NAMALWA (cell line): Measurements from ENCODE around the gene NR4A2.
A peak's percentile ranks its signal among the peaks of the same experiment; 100 is the strongest.

Source experiments
- DNase-seq: peaks from one replicate; pipeline ENCODE4 v3.0.0-alpha.2; 2015; ENCODE audit warnings: low spot score

The NR4A2 gene

DNA sequence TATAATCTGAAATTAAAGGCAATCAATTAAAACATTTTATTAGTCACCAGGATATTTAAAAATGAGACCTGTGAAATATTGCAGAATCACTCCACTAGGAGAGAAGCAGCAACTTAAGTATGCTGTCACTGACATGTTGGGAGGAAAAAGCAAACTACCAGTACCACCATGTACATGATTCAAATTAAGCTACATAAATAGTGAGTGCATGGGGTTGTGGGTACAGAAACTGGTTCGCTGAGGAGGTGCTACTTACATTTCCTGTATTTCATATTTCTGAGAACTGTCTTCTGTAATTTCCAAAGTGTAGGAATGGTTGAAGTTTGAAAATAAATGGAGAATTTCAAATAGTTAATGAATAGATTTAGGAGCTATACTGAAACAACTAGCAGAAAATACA lies 7.9 kb upstream of the NR4A2 start:
- no peak for DNase-seq

DNA sequence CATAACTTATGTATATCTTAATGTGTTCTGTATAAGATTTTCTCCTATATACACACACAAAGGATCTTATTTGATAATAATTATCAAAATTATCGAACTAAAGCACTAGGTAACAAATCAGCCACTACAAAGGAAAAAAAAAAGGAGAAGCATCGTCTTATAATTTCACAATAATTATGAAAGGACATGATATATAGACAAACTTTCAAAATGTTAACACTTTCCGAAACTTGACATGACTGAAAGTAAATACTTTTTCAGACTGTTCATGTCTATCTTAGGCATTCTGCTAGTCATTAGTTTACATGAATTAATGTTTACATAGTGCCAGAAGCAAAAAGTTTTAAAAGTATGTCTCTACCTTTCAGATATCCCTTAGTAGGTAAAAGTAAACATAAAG lies 7.3 kb upstream of the NR4A2 start:
- no peak for DNase-seq

DNA sequence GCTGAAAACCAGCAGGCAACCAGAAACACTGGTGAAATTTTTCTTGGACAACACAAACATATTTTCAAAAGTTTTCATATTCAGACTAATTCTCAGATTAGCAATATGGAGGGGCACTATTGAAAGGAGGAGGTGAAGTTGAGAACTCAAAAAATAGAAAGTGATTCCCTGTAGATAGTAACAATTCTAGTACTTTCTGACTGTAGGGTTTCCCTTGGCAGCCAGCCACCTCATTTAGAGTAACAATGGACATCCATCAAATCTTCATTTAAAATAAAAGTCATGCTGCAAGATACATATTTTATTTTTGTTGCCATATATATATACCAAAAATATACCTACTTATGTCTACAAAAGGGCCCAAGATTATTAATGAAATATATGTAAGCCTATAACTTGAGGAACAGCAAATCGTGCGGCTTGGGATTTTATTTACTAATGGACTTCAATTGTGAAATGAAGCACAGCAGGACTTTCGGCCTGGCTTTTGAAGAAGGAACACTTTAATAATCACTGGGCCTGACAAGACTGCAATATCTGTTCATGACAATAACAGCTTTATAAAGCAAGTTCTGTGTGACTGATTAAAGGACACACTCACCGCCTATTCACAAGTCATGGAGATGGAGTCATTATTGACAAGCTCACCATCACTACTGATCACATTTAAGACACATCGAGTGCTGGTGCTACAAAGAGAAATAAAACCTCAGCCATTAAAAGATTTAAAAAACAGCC lies 6.8 kb upstream of the NR4A2 start:
- DNase-seq = no peak

DNA sequence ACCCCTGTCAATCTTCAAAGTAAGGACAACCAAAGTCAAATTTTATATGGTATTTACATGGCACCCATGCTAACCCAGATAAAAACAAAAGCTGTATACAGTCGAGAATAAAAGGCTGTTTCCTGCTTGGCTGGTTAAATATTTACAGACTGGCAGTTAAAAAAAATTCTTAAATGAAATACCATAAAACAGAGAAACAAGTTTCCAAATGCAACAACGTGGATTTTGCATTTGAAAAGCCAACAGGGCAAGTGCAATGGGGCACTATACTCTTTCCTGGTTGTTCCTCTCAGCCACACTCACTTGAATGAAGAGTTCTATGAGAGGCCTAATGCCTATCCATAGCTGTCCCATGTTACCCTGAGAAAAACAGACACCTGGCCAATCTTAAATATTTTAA lies 6.1 kb upstream of the NR4A2 start:
- no peak for DNase-seq

DNA sequence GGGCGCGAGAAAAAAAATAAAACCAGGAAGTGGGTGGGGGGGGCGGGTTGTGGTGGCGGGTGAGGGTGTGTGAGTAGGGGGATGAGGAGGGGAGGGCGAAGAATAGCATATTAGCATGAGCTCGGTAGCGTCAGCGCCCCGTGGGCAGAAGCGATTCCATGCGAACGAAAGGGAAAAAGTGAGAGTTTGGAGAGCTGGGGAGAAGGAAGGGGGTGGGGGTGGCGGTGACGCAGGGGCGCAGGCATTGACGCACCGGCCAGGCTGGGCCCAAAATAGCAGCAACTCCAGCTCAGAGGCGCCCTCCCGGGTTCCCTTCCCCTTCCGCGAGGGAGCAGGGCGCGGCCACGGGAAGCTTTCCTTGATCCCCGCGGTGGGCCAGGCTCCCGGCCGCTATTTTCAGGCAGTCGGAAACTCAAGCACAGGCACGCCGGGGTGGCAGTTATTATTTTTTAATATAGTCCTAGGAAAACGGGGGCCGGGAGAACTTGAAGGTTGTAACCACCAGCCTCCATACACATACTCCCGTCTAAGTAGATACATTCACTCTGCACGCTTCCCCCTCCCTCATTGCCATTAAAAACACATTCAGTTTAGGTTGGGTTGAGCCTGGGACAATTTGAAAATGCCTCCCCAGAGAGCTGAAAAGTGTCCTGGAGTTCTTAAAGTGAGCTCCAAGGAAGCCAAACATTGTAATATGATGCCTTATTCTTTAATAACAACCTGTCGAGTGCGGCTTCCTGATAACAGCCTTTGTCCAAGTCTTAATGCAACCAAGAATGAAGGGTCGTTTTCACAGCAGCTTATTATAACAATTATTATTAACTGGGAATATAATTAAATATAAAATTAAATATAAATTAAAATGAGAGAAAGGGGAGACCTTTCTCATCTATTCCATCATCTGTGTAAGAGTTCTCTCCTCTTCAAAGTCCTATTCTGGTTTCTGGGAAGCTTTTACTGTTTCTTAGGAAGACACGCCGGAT lies 2.3 kb upstream of the NR4A2 start:
- DNase-seq = peak; percentile 36

DNA sequence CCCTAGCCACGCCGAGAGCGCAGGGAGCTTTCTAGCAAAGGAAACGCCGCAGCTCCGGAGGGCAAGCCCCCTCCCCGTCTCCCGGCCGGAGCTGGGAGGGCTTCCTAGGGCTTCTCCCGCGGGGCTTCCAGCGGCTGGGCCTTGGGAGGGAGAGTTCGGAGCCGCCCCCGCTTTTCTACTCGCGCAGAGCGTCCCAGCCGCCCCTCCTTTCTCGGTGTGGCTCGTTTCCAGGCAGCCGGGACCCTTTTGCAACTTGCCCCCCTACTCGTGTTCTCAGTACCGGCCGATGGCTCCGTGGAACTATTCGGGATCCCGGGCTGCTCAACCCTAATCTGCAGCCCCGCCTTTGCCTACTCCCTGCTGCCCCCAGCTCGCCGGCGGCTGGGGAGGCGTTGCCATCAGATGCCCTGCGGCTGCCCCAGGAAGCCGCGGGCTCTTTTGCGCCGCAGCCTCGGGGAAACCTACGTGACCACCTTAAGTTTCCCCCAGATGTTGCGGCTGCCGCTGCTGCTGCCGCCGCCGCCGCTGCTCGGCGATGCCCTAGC lies 1.5 kb upstream of the NR4A2 start:
- peak; percentile 75 for DNase-seq

DNA sequence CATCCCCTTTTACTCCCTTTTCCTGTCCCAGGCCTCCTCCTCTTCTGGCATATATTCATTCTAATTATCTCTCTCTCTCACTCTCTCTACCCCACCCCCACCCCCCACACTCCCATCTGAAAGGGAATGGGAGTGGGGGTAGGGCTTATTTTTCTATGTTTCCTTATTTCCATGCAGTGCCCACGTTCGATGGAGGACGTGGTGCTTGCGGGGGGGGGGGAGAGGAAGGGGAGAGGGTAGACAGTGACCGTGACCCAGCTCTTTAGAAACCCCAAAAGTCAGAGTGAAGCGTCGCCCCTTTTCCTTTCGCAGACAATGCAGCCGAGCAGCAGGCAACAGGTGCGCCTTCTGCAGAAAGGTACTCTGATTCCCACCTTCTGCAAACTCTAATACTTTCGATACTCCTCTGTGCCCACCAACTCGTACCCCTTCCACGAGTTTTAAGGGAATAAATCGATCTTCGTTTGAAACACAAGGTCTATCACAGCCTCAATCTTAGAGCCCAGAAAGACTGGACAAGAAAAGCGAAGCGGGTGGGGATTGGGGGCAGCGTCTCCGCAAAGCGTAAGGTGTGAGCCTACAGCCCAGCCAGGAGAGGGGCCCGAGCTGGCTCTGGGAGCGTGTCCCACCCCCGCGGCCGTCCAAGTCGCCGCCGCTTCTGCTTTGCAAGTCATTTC lies 891 bp upstream of the NR4A2 start:
- peak; percentile 49 for DNase-seq

DNA sequence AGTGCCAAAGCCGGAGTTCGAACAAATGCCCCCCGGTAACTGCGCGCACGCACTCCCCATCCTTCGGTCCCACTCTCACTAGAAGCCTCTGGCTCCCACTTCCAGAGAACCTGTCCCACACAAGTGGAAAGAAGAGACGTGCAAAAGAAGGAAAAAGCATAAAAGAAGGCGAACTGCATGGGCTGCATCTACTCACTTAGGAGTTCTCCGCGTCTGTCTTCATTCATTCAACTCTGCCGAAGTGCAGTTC lies 312 bp downstream of the NR4A2 start:
- no peak for DNase-seq

DNA sequence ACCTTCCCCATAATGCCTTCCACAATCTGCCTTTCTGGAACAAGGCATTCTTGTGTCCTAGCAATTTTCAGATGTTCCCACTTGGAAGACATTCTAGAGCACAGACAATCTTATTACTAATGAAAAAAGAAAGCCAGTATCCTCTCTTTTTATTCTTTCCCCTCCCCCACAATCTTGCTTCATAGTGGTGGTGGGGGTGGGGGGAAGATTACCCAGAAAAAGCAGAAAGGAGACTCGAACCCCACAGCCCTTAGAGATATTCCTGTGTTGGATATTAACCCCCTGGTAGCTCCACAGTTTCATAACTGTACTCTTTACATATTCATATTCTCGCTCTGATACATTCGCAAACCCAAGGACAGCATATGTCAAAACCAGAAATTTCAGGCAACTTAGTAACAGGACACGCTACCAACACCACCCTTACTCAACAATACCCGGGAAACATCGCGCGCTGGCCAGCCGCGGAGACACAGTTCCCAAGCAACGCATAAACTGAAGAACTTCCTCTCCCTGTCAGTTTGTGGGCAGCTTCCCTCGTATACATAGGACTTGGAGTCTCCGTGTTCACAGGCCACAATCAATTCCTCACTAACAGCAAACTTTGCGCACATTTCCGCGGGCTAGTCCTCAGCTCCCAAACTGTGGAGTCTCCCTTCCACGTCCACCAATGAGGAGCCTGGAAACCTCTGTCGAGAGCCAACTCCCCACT lies 793 bp downstream of the NR4A2 start:
- no peak for DNase-seq

DNA sequence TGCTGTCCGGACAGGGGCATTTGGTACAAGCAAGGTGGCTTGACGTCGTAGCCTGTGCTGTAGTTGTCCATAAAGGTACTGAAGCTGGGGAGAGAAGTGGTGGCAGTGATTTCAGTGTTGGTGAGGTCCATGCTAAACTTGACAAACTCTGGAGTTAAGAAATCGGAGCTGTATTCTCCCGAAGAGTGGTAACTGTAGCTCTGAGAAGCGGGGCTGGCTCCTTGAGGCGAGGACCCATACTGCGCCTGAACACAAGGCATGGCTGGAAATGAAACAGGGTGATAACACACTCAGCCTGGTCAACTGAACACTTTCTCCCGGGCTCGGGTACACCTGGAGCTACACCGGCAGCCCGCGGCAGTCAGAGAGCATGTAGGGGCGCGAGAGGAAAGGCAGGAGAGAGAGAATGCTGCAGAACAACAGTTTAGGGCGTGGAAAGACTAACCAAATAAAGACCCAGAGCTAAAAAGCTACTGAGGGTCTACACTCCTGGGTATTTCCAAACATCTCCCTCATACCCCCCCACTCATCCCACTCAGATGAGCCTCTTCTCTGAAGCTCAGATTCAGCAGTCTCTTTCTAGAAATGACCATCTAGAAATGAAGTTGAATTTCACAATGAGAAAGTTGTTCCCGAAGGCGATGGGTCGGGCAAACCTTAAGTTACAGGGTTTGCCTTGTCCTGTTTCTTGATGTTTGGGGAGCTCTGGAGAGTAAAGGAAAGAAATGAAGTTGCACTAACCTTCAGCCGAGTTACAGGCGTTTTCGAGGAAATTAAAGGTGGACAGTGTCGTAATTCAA lies 2.4 kb downstream of the NR4A2 start:
- no peak for DNase-seq

DNA sequence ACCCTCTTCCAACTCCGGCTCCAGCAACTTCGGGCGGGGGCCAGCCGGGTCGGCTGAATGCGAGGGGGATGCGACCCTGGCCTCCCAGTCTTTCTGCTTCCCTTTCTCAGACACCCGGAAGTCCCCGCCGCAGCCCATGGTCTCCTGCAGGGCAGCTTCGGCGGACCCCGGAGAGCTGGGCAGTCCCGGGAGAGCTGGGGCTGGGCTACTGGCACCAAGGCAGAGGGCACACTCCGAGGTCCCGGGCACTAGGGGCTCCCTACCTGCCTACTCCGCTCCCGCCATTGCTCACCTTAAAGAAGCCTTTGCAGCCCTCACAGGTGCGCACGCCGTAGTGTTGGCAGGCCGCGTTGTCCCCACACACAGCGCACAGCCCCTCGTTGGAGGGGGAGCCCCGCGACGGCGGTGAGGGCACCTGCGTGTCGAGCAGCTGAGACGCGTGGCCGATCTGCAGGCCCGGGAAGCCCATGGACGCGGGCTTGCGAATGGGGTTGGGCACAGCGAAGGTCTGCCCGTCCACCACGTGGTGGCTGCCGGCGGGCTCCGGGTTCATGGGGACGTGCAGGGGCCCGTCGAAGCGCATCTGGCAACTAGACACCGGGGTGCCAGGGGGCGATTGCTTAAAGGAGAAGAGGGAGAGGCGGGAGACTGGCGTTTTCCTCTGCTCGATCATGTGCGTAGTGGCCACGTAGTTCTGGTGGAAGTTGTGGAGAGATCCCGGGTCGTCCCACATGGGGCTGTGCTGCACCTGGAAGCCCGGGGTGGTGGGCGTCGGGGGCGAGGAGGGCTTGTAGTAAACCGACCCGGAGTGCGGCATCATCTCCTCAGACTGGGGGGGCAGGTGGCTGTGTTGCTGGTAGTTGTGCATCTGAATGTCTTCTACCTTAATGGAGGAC lies 3.2 kb downstream of the NR4A2 start:
- DNase-seq = no peak

DNA sequence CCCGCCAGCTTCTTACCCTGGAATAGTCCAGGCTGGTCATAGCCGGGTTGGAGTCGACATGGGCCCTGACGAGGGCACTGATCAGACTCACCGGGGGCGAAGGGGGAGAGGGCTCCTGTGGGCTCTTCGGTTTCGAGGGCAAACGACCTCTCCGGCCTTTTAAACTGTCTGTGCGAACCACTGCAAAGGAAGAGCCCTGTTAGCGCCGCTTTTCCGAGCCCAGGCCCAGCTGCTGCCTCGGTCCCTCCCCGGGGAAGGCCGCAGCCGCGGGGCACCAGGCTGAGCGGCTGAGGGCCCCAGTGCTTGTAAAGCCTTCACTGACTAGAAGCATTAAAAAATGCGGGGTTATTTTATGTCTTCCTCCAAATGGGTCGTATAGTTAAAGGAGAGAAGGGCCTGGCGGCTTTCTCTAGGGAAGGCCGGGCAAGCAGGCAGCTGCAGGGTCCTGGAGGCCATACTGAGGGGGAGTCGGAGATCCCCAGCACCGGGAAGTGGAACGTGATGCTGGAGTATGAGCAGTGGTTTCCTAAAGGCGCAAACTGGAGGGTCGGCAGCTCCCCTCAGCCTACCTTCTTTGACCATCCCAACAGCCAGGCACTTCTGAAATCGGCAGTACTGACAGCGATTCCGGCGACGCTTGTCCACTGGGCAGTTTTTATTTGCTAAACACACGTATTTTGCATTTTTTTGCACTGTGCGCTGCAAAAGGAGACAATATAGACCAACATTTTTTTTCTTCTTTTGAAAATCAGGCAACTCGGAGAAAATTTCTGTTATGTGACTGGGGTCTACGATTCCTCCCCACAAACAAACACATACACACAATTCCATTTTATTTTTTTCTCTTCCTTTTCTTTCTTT lies 4.5 kb downstream of the NR4A2 start:
- DNase-seq = no peak

DNA sequence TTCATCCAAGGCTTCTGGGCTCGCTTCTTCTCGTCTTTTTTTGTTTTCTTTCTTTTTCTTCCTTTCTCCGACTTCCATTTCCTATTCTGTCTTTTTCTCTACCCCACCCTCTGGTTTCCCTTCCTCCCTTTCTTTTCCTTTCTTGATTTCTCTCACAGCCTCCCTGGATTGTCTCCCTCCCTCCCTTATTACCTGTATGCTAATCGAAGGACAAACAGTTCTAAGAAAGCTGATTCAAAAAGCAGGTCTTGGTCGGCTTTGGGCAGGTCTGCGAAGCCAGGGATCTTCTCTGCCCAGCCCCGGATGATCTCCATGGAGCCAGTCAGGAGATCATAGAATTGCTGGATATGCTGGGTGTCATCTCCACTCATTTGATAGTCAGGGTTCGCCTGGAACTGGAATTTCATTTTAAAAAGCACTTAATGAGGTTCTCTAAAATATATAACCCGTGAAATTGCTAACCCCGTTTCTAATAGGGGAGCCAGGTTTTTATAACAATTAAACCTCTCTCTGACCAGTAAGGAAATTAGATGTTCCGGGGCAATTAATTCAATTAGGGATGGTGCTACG lies 5.9 kb downstream of the NR4A2 start:
- no peak for DNase-seq

DNA sequence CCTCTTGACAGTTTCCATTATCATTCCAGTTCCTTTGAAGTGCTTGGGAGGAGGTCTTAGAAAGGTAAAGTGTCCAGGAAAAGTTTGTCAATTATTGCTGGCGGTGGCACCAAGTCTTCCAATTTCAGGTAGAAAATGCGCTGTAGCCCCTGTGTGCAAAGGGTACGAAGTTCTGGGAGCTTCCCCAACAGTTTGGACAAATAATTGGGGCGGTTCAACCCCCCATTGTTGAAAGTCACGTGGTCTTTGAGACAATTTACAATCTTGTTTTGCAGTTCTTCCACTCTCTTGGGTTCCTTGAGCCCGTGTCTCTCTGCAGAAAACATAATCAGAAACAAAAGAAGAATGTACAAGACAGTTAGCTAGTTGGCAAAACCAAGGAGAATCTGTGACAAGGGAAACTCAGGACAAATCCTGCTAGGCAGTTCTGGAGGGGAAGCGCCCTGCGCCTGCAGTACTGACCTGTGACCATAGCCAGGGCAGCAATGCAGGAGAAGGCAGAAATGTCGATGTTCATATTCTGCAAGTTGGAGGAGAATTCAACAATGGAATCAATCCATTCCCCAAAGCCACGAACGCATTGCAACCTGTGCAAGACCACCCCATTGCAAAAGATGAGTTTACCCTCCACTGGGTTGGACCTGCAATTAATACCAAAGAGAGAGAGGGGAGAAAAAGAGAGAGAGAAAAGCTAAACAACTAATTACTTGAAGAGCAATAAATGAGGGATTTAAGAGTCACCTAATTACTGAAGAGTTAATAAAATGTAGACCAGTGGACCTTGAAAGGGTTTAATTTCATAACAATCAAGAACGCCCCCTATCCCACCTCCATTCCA lies 6.6 kb downstream of the NR4A2 start:
- no peak for DNase-seq

DNA sequence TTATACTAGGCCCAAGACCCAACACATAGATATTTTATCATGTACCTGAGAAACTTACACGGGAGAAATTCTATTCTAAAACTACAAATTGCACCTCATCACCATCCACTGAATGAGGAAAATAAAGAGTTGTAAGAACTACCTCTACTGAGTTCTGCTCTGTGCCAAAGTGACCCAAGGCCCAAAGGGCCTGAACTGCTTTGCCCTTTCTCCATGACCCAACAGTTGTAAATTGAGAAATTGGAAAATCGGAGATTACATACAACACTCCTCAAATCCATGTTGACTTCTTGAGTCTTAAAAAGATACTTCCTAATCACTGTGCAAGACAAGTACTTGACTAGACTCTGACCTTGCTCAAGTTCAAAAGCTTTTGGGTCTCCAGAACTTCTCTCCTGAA lies 8.8 kb downstream of the NR4A2 start:
- no peak for DNase-seq

DNA sequence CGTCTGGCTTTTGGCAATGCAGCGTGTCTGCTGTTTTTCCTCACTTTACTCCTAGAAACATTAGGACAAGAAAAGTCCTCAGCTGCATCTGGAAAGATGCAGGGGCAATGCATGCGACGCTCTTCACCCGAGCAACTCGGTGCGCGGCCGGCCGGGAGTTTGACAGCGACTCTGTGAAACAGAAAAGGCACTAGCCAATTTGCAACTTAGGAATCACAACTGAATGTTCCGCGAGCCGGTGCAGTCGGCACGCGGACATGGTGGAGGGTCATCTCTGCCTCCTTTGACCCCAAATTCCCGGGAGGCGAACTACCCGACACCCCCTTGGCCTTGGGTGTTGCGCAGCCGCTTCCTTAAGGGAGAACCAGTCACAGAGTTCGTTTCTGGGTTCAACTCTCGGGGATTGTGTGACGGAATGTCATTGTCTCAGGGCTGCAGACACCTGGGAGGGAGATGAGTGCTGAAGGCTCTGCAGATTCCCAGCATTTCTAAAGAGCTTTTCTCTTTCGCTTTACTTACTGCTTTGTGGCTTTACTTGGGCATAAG lies 9.8 kb downstream of the NR4A2 start:
- DNase-seq = no peak

DNA sequence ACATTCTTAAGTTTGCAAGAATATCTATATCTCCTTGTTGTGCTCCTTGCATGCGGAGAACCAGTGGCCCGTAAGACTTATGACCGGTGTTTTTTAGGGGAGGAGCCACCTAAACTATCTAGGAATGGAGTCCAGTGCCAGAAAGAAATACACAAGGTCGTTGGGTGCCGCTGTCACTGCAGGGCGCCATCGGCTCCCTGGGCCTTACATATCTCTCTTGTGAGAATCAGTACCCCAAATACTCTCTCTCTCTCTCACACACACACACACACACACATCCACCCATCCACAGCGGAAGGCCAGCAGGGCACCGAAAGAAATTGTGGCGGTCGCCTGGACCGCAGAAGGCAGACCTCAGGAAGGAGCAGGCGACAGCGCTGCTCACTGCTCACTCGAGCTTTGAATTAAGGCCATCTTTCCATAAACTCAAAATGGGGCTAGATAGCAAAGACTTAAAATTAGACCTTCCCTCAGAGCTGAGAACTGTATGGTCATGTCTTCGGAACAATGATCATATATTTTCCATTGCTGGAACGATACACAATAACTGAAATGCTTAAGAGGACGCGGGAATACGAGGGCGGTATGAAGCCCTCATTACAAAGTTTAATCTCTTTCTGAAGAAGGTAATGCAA lies 10.4 kb downstream of the NR4A2 start:
- no peak for DNase-seq
